ENCODE results near the gene PDE4B. TPM values are rescaled to one million over a fixed set of nuclear protein-coding genes. Genes with fewer than 3 reads are reported as not detected.

The PDE4B gene
- total RNA-seq, 1 donor from 2014 or later = 37.5 TPM

DNA sequence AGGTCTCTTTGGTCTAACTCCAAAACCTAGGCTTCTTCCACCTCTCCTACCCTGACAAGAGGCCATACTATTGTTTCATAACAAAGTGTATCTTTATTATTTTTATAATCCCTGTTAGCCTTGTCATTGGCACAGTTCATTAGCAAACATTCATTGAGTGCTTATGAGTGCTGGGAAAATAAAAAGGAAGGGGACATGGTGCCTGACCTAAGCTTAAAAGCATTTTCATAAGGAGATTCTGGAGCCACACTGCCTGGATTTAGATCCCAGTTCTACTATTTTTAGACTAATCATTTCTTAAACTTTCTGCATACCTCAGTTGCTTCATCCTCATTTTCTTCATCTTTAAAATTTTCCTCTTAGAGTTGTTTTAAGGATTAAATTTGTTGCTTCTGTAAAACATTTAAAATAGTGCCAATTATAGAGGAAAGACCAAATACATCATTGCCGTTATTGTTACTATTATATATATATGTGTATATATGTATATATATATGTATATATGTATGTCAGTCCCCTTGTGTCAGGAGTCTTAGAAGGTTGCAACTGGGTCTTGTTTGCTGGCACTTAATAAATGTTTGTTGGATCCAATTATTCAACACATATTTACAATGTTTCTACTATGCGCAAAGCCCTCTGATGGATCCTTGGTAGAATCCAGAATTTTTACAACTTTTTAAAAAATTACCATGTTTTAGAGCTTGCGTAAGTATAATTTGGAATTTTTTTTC lies 490.4 kb downstream of the PDE4B start:
- no peak for DNase-seq (ENCODE audit: low read depth, low spot score)
- Mint-ChIP-seq H3K36me3 (ENCODE audit: low read depth) (no peaks in the 10 kb centered on the region), H3K27me3 (ENCODE audit: low read depth) (no peaks in the 10 kb centered on the region), H3K4me3 (no peak overlapping the region), H3K4me1 (peaks cover 26% of the 10 kb centered on the region), H3K9me3 (no peaks in the 10 kb centered on the region), H3K27ac (ENCODE audit: unreplicated experiment) (no peak overlapping the region)
- no peak for TF ChIP-seq CTCF (conservative IDR thresholded peaks at IDR 0.05)

DNA sequence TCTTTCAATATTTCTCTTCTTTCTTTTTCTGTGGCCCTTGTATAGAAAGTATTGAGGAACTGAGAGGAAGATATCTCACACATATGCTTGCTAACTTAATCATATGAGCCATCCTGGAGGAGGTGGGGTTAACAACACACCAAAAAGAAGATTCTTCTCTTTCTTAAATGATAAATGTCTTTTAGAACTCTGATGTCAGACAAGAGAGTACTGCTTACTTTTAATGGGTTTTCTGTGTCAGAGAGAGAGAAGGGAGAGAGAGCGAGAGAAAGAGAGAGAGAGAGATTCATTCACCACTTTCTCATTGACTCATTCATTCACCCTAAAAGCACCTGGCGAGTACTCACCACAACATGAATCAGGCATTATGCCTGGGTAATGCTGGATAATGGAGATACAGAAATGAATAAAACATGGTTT lies 490.9 kb downstream of the PDE4B start:
- TF ChIP-seq CTCF (conservative IDR thresholded peaks at IDR 0.05) = no peak
- no peak for DNase-seq (ENCODE audit: low read depth, low spot score)
- no peaks in the 10 kb centered on the region for H3K9me3 Mint-ChIP-seq
- no peaks in the 10 kb centered on the region for H3K36me3 Mint-ChIP-seq (ENCODE audit: low read depth)
- H3K4me3 Mint-ChIP-seq = no peak overlapping the region
- no peak overlapping the region for H3K27ac Mint-ChIP-seq (ENCODE audit: unreplicated experiment)
- H3K27me3 Mint-ChIP-seq (ENCODE audit: low read depth) = no peaks in the 10 kb centered on the region
- peaks cover 20% of the 10 kb centered on the region for H3K4me1 Mint-ChIP-seq

DNA sequence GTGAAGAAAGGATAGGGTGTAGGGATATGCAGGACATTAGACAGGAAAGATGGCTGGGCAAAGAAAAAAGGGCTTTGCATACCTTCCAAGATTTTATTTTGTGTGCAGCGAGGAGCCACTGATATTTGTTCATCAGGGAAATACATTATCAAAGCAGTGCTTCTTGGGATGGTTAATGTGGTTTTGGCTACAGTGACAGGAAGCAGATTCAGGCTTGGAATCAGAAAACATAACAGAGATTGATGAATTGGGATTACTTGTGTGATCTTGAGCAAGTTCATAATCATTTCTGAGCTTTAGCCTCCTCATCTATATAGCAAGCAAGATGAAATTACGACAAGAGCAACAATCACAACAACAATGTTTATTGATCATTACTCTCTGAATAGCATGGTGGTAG lies 492.1 kb downstream of the PDE4B start:
- no peak for TF ChIP-seq CTCF (conservative IDR thresholded peaks at IDR 0.05)
- no peak for DNase-seq (ENCODE audit: low read depth, low spot score)
- H3K27me3 Mint-ChIP-seq (ENCODE audit: low read depth) = no peaks in the 10 kb centered on the region
- no peak overlapping the region for H3K4me3 Mint-ChIP-seq
- H3K4me1 Mint-ChIP-seq = peaks cover 11% of the 10 kb centered on the region
- H3K27ac Mint-ChIP-seq (ENCODE audit: unreplicated experiment) = no peak overlapping the region
- no peaks in the 10 kb centered on the region for H3K36me3 Mint-ChIP-seq (ENCODE audit: low read depth)
- H3K9me3 Mint-ChIP-seq = no peaks in the 10 kb centered on the region

GRCh38 chr1:66285618-66286270 lies 493.0 kb downstream of the PDE4B start:
- Mint-ChIP-seq H3K4me1 (peaks cover 7% of the 10 kb centered on the region), H3K36me3 (ENCODE audit: low read depth) (no peaks in the 10 kb centered on the region), H3K4me3 (no peak overlapping the region), H3K27me3 (ENCODE audit: low read depth) (no peaks in the 10 kb centered on the region), H3K27ac (ENCODE audit: unreplicated experiment) (no peak overlapping the region), H3K9me3 (no peaks in the 10 kb centered on the region)
- DNase-seq (ENCODE audit: low read depth, low spot score) = no peak
- no peak for TF ChIP-seq CTCF (conservative IDR thresholded peaks at IDR 0.05)

DNA sequence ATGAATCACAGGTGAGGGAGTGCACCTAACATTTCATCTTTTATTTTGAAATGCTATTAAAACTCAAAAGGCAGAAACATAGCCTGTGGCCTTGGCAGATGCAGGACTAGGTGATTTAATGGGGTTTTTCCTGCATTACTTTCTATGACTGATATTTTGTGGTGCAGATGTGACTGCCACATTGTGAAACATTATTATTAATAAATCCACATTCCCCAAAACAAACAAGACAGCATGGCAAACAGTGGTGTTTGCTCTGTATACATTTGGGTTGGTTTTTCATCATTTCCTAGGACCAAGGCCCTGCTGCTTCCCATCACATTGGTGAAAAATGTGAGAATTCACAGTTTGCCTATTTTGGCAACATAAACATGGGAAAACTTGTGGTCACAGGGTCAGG lies 493.6 kb downstream of the PDE4B start:
- H3K27ac Mint-ChIP-seq (ENCODE audit: unreplicated experiment) = no peak overlapping the region

More for the DNA sequence above, 493.6 kb downstream of the PDE4B start:
- Mint-ChIP-seq H3K4me1 (peaks cover 13% of the 10 kb centered on the region), H3K36me3 (ENCODE audit: low read depth) (no peaks in the 10 kb centered on the region), H3K9me3 (no peaks in the 10 kb centered on the region), H3K27me3 (ENCODE audit: low read depth) (no peaks in the 10 kb centered on the region), H3K4me3 (no peak overlapping the region)
- TF ChIP-seq CTCF (conservative IDR thresholded peaks at IDR 0.05) = no peak
- no peak for DNase-seq (ENCODE audit: low read depth, low spot score)
